GM12878 (cell line): ENCODE results near the gene RAB3A. TPM values are rescaled to one million over a fixed set of nuclear protein-coding genes. Genes with fewer than 3 reads are reported as not detected.

Experiments
- ATAC-seq: fragments of 200-7000 bp; cut with Tn5 transposase; 3 replicates; pipeline ENCODE4 v1.9.1; 2020; ENCODE audit warnings: mild to moderate bottlenecking, moderate library complexity
- BruUV-seq: library from RNA; stranded (reverse); fragments of 400-500 nt; replicated peaks from 2 replicates; lab custom pipeline; 2021; lab: Mats Ljungman, UMichigan
- CTCF ChIA-PET: fragments of 300-600 bp; sonication (Branson Sonifier 250); formaldehyde crosslinking; extraction: SDS; loops from one replicate; lab custom pipeline; 2021; ENCODE audit warnings: inconsistent platforms; lab: Yijun Ruan, JAX
- POLR2A ChIA-PET: fragments of 350-600 bp; formaldehyde crosslinking; extraction: SDS; loops from one replicate; lab custom pipeline; 2021; ENCODE audit warnings: inconsistent platforms; lab: Charles Lee
- RAD21 ChIA-PET: fragments of 300-600 bp; sonication (Branson Sonifier 250); formaldehyde crosslinking; loops from one replicate; lab custom pipeline; 2023; ENCODE audit warnings: antibody characterized with exemption; ENCODE audit not compliant: unreplicated experiment; lab: Charles Lee
- SMC1A ChIA-PET: fragments of 300-600 bp; sonication (Branson Sonifier 250); formaldehyde crosslinking; loops from one replicate; lab custom pipeline; 2023; ENCODE audit not compliant: unreplicated experiment, uncharacterized antibody; lab: Charles Lee
- DNase-seq: peaks from one replicate; pipeline ENCODE4 v3.0.0-alpha.2; 2011; ENCODE audit warnings: low read depth, low spot score
- FAIRE-seq: peaks from 3 replicates; lab custom pipeline; 2011; peaks lifted over from hg19 to GRCh38; lab: Jason Lieb, UNC
- H2AFZ ChIP-seq: 2 replicates; pipeline ENCODE4 v1.6.0; 2011; ENCODE audit warnings: low read depth, low read length, control low read depth; ENCODE audit not compliant: control insufficient read depth
- H3K27ac ChIP-seq: 2 replicates; pipeline ENCODE4 v1.5.1; 2011; ENCODE audit warnings: control low read depth; ENCODE audit not compliant: control insufficient read depth, insufficient read depth
- H3K27me3 ChIP-seq, 2 experiments: replicated peaks in 1 of 2; 2 replicates each; pipeline versions ENCODE4 v1.6.0 to v1.6.1; 2011; ENCODE audit warnings: low read length in 1 of 2; ENCODE audit not compliant: control insufficient read depth in 2 of 2, insufficient read depth in 2 of 2
- H3K36me3 ChIP-seq, 2 experiments: 2 replicates each; pipeline ENCODE4 v1.5.1; 2011; ENCODE audit warnings: low read length in 1 of 2; ENCODE audit not compliant: control insufficient read depth in 2 of 2, insufficient read depth in 2 of 2
- H3K4me1 ChIP-seq: 2 replicates; pipeline ENCODE4 v1.6.1; 2011; ENCODE audit warnings: mild to moderate bottlenecking, low read length, moderate library complexity, mixed read lengths; ENCODE audit not compliant: control insufficient read depth, insufficient read depth
- H3K4me2 ChIP-seq: 2 replicates; pipeline ENCODE4 v1.6.0; 2011; ENCODE audit warnings: control low read depth; ENCODE audit not compliant: control insufficient read depth, insufficient read depth
- H3K4me3 ChIP-seq: fragments of 200-600 bp; sonication (generic); 2 replicates; pipeline ENCODE4 v1.5.1; 2016
- H3K79me2 ChIP-seq: 2 replicates; pipeline ENCODE4 v1.6.0; 2011; ENCODE audit warnings: low read length; ENCODE audit not compliant: control insufficient read depth, insufficient read depth
- H3K9ac ChIP-seq: 2 replicates; pipeline ENCODE4 v1.8.0; 2011; ENCODE audit warnings: low read length, control low read depth, mixed read lengths; ENCODE audit not compliant: control insufficient read depth, insufficient read depth
- H3K9me3 ChIP-seq: replicated peaks from 3 replicates; pipeline ENCODE4 v1.5.1; 2011; ENCODE audit warnings: mild to moderate bottlenecking, low read length; ENCODE audit not compliant: control insufficient read depth, insufficient read depth
- H4K20me1 ChIP-seq: 2 replicates; pipeline ENCODE4 v1.6.0; 2011; ENCODE audit not compliant: control insufficient read depth, insufficient read depth
- BHLHE40 ChIP-seq, 2 experiments: fragments of 450-650 bp in 1 of 2; IDR thresholded peaks; 2 replicates each; pipeline ENCODE4 v1.6.1; 2011 to 2017; ENCODE audit warnings: low read depth in 2 of 2, borderline replicate concordance in 1 of 2, improper control_type of control experiment in 1 of 2, low read length in 1 of 2, mild to moderate bottlenecking in 1 of 2
- MAX ChIP-seq: IDR thresholded peaks from 2 replicates; pipeline ENCODE4 v1.6.1; 2012; ENCODE audit warnings: low read depth, low read length, improper control_type of control experiment
- MXI1 ChIP-seq: fragments of 150-350 bp; IDR thresholded peaks from 2 replicates; pipeline ENCODE4 v1.6.1; 2011; ENCODE audit warnings: low read depth, mild to moderate bottlenecking, inconsistent platforms, low read length, improper control_type of control experiment
- RCOR1 ChIP-seq: conservative IDR thresholded peaks from 2 replicates; pipeline ENCODE4 v1.6.1; 2012; ENCODE audit warnings: low read depth, low read length, improper control_type of control experiment
- REST ChIP-seq: IDR thresholded peaks from 2 replicates; pipeline ENCODE4 v1.6.1; 2012; ENCODE audit warnings: mild to moderate bottlenecking, low read depth, low read length
- SIN3A ChIP-seq: IDR thresholded peaks from 2 replicates; pipeline ENCODE4 v1.6.1; 2012; ENCODE audit warnings: low read depth, low read length, improper control_type of control experiment
- SIX5 ChIP-seq: IDR thresholded peaks from 2 replicates; pipeline ENCODE4 v1.6.1; 2011; ENCODE audit warnings: mild to moderate bottlenecking, low read depth, low read length, moderate library complexity; ENCODE audit not compliant: severe bottlenecking
- SMC3 ChIP-seq: IDR thresholded peaks from 2 replicates; pipeline ENCODE4 v1.6.1; 2011; ENCODE audit warnings: low read length, improper control_type of control experiment, borderline replicate concordance
- ZBTB40 ChIP-seq: fragments of 450-650 bp; IDR thresholded peaks from 2 replicates; pipeline ENCODE4 v1.6.1; 2016; ENCODE audit warnings: mild to moderate bottlenecking, moderate library complexity, borderline replicate concordance
- ZNF384 ChIP-seq: IDR thresholded peaks from 2 replicates; pipeline ENCODE4 v1.6.1; 2012; ENCODE audit warnings: low read depth, mild to moderate bottlenecking, low read length, improper control_type of control experiment, borderline replicate concordance
- WGBS: methylation state at CpG from one replicate; pipeline ENCODE4 v1.1.6; 2016; ENCODE audit warnings: low lambda C conversion rate; ENCODE audit not compliant: insufficient replicate concordance, insufficient coverage; ENCODE audit errors: missing lambda C conversion rate; 5-methylcytosine and 5-hydroxymethylcytosine counted together
- in situ Hi-C: fragments of 300-500 bp; cut with MboI; formaldehyde crosslinking; loops from 9 replicates; pipeline ENCODE4 v1.14.3; 2018; ENCODE audit warnings: mixed read lengths
- intact Hi-C: fragments of 100-400 bp; cut with micrococcal nuclease; formaldehyde crosslinking; loops from one replicate; pipeline ENCODE4 v1.14.2; 2022; ENCODE audit not compliant: unreplicated experiment
- polyA plus RNA-seq, 11 experiments: library from polyadenylated mRNA; depleted of rRNA in 4 of 11; unstranded in 6 of 11; stranded (reverse) in 5 of 11; fragments of >200 nt; fragmentation: Nextera tagmentation in 4 of 11; fragmentation: Illumina TruSeq in 1 of 11; extraction: Ambion mirVana in 4 of 11; extraction: Trizol in 1 of 11; gene quantifications; 1 replicate in 1 of 11; 2 replicates in 10 of 11; pipeline versions ENCODE4 v1.2.1 to v1.2.3, GENCODE V29; 2011 to 2016; ENCODE audit warnings: inconsistent platforms in 2 of 11, missing spikeins in 2 of 11, low read depth in 1 of 11
- total RNA-seq, 4 experiments: library from RNA; depleted of rRNA in 3 of 4; stranded (reverse); fragments of >200 nt in 3 of 4; fragmentation: Illumina TruSeq in 1 of 4; extraction: Trizol in 1 of 4; gene quantifications; 2 replicates each; pipeline versions ENCODE4 v1.2.1 to v1.2.3, GENCODE V29; 2013 to 2021

RAB3A gene
- total and polyA plus RNA-seq, 10 of the 15 experiments (the other 5 are each of a cell fraction or from before 2014, with no cell fraction given) = 0.07 to 3.5 (median 1.2) TPM; not detected in 1

- DNase-seq (no peak), FAIRE-seq (no peak), ATAC-seq (no peak)
- ChIA-PET CTCF (interaction anchor here (1.6 to 3.0 kb wide), 5 partner anchors 10 to 90 kb away, joined by 4 to 13 read pairs (median 5); no protein-coding TSS in a partner anchor), SMC1A (interaction anchor here (1.8 kb wide), 1 partner anchor 8 kb away, joined by 6 read pairs; no protein-coding TSS in a partner anchor), POLR2A (no interaction called here), RAD21 (no interaction called here)
- H3K79me2 ChIP-seq = no peaks in the 10 kb centered on the region
- in situ Hi-C loops (no loop called here), intact Hi-C loops (no loop called here)
- TF ChIP-seq SIX5 (no peak), REST (peak; percentile 88), MXI1 (peak; percentile 87), RCOR1 (no peak), MAX (peak; percentile 51; the same call in 1 of the 2 replicates), ZNF384 (no peak), ZBTB40 (no peak), SMC3 (no peak), SIN3A (peak; percentile 49; the same call in 1 of the 2 replicates), BHLHE40 (IDR thresholded peaks at IDR 0.05; ENCODE audit: borderline replicate concordance in 1 of 2, low read depth in 2 of 2, low read length in 1 of 2) (peak; percentile 22 to 43; a peak in 2 of 4 replicates)
- H3K4me1 ChIP-seq = no peaks in the 10 kb centered on the region
- H3K9ac ChIP-seq = no peak overlapping the region
- H3K9me3 ChIP-seq = no peaks in the 10 kb centered on the region
- H3K27ac ChIP-seq = no peak overlapping the region
- H3K27me3 ChIP-seq = no peaks in the 10 kb centered on the region; a peak in 2 of 4 replicates
- H4K20me1 ChIP-seq = no peaks in the 10 kb centered on the region
- no peak overlapping the region for H3K4me3 ChIP-seq
- no TSS peak for BruUV-seq
- no peak overlapping the region for H2AFZ ChIP-seq
- H3K4me2 ChIP-seq = no peak overlapping the region
- WGBS = 23% methylated on average over 12 of the region's 12 CpGs
- no peaks in the 10 kb centered on the region for H3K36me3 ChIP-seq
Measured at GRCh38 chr19:18239303-18239702, 35.5 kb upstream of the RAB3A start.
